T-helper 17 cell (primary cell): ENCODE data around the gene ASPRV1. TPM values are rescaled to one million over a fixed set of nuclear protein-coding genes. Genes with fewer than 3 reads are reported as not detected.

Experiments used
- ATAC-seq: fragments of 150-1000 bp; cut with Tn5 transposase; 2 replicates; pipeline ENCODE4 v1.10.0; 2021; ENCODE audit warnings: mild to moderate bottlenecking, moderate library complexity
- DNase-seq, 3 donors: peaks; one replicate each; pipeline versions ENCODE4 v3.0.0 to v3.0.0-alpha.2; 2020 to 2021
- H3K9me3 ChIP-seq: one replicate; pipeline ENCODE4 v1.7.0; 2013; ENCODE audit warnings: low read length, mild to moderate bottlenecking; ENCODE audit not compliant: control insufficient read depth, poor library complexity, severe bottlenecking
- H3K27ac Mint-ChIP-seq: one replicate; pipeline ENCODE4 v1.8.0; 2022; ENCODE audit warnings: mild to moderate bottlenecking, moderate library complexity, mixed read lengths
- H3K27me3 Mint-ChIP-seq: one replicate; pipeline ENCODE4 v1.8.0; 2022; ENCODE audit warnings: mixed read lengths
- H3K36me3 Mint-ChIP-seq: one replicate; pipeline ENCODE4 v1.8.0; 2022; ENCODE audit warnings: low read depth, mixed read lengths
- H3K4me1 Mint-ChIP-seq: one replicate; pipeline ENCODE4 v1.8.0; 2022; ENCODE audit warnings: mild to moderate bottlenecking, mixed read lengths
- H3K4me3 Mint-ChIP-seq: one replicate; pipeline ENCODE4 v1.8.0; 2022; ENCODE audit warnings: mild to moderate bottlenecking, moderate library complexity, mixed read lengths
- total RNA-seq, 4 donors: library from RNA in 2 of 4; stranded (reverse) in 2 of 4; gene quantifications; one replicate each; pipeline ENCODE4 v1.2.3 and lab custom pipeline; 2022 to 2026

Gene ASPRV1
- total RNA-seq, 2 donors from 2014 or later: 1.1 to 1.7 TPM

GRCh38 chr2:69997015-69997830, 35.8 kb upstream of the ASPRV1 start:
- no peak for ATAC-seq
- no peak overlapping the region for H3K4me3 Mint-ChIP-seq
- no peak overlapping the region for H3K27ac Mint-ChIP-seq
- H3K4me1 Mint-ChIP-seq: peaks cover 11% of the 10 kb centered on the region
- no peaks in the 10 kb centered on the region for H3K36me3 Mint-ChIP-seq
- no peaks in the 10 kb centered on the region for H3K9me3 ChIP-seq
- DNase-seq: no peak
- no peaks in the 10 kb centered on the region for H3K27me3 Mint-ChIP-seq

- H3K4me3 Mint-ChIP-seq: no peak overlapping the region
- H3K36me3 Mint-ChIP-seq: no peaks in the 10 kb centered on the region
- no peaks in the 10 kb centered on the region for H3K9me3 ChIP-seq
- peaks cover 10% of the 10 kb centered on the region for H3K4me1 Mint-ChIP-seq
- no peak overlapping the region for H3K27ac Mint-ChIP-seq
- DNase-seq (no peak), ATAC-seq (no peak)
- H3K27me3 Mint-ChIP-seq: no peaks in the 10 kb centered on the region
These were observed 34.1 kb upstream of the ASPRV1 start for GRCh38 chr2:69995511-69995910.

- Mint-ChIP-seq H3K36me3 (no peaks in the 10 kb centered on the region), H3K4me1 (peaks cover 8% of the 10 kb centered on the region), H3K27ac (no peak overlapping the region), H3K4me3 (no peak overlapping the region), H3K27me3 (no peaks in the 10 kb centered on the region)
- no peak for ATAC-seq
- no peak for DNase-seq
- no peaks in the 10 kb centered on the region for H3K9me3 ChIP-seq
These were observed 32.7 kb upstream of the ASPRV1 start for GRCh38 chr2:69994166-69994565.

- no peak for DNase-seq
- H3K27ac Mint-ChIP-seq: peak overlapping the region; percentile 6
- no peaks in the 10 kb centered on the region for H3K27me3 Mint-ChIP-seq
These were observed 32.3 kb upstream of the ASPRV1 start for GRCh38 chr2:69993708-69994107.

GRCh38 chr2:69993048-69993565, 31.7 kb upstream of the ASPRV1 start:
- Mint-ChIP-seq H3K36me3 (no peaks in the 10 kb centered on the region), H3K4me3 (no peak overlapping the region), H3K27ac (peak overlapping the region; percentile 6), H3K27me3 (no peaks in the 10 kb centered on the region), H3K4me1 (peaks cover 11% of the 10 kb centered on the region)
- no peak for ATAC-seq
- DNase-seq: no peak
- no peaks in the 10 kb centered on the region for H3K9me3 ChIP-seq

More at GRCh38 chr2:69993708-69994107, 32.3 kb upstream of the ASPRV1 start:
- Mint-ChIP-seq H3K36me3 (no peaks in the 10 kb centered on the region), H3K4me3 (no peak overlapping the region), H3K4me1 (peaks cover 8% of the 10 kb centered on the region)
- no peaks in the 10 kb centered on the region for H3K9me3 ChIP-seq
- ATAC-seq: no peak

- H3K27ac Mint-ChIP-seq: no peak overlapping the region
- ATAC-seq: no peak
- DNase-seq: no peak
- no peak overlapping the region for H3K4me3 Mint-ChIP-seq
- H3K4me1 Mint-ChIP-seq: peaks cover 10% of the 10 kb centered on the region
- no peaks in the 10 kb centered on the region for H3K9me3 ChIP-seq
- H3K27me3 Mint-ChIP-seq: no peaks in the 10 kb centered on the region
- H3K36me3 Mint-ChIP-seq: no peaks in the 10 kb centered on the region
These were observed 31.0 kb upstream of the ASPRV1 start for GRCh38 chr2:69992310-69993047.

GRCh38 chr2:69989441-69990105, 28.1 kb upstream of the ASPRV1 start:
- DNase-seq (no peak), ATAC-seq (no peak)
- Mint-ChIP-seq H3K4me3 (no peak overlapping the region), H3K36me3 (no peaks in the 10 kb centered on the region), H3K27ac (no peak overlapping the region), H3K27me3 (no peaks in the 10 kb centered on the region), H3K4me1 (peaks cover 6% of the 10 kb centered on the region)
- H3K9me3 ChIP-seq: no peaks in the 10 kb centered on the region

GRCh38 chr2:69989009-69989408, 27.6 kb upstream of the ASPRV1 start:
- H3K27me3 Mint-ChIP-seq: no peaks in the 10 kb centered on the region
- no peak for ATAC-seq

GRCh38 chr2:69988086-69988635, 26.7 kb upstream of the ASPRV1 start:
- Mint-ChIP-seq H3K36me3 (no peaks in the 10 kb centered on the region), H3K4me3 (no peak overlapping the region), H3K27me3 (no peaks in the 10 kb centered on the region), H3K27ac (peak overlapping the region; percentile 29), H3K4me1 (peaks cover 3% of the 10 kb centered on the region)
- DNase-seq: no peak
- H3K9me3 ChIP-seq: no peaks in the 10 kb centered on the region
- ATAC-seq: no peak

More at GRCh38 chr2:69989009-69989408, 27.6 kb upstream of the ASPRV1 start:
- H3K4me3 Mint-ChIP-seq: no peak overlapping the region
- no peak overlapping the region for H3K27ac Mint-ChIP-seq
- H3K36me3 Mint-ChIP-seq: no peaks in the 10 kb centered on the region
- peaks cover 3% of the 10 kb centered on the region for H3K4me1 Mint-ChIP-seq
- no peak for DNase-seq
- H3K9me3 ChIP-seq: no peaks in the 10 kb centered on the region

- DNase-seq (no peak), ATAC-seq (no peak)
- no peak overlapping the region for H3K27ac Mint-ChIP-seq
- peaks cover 5% of the 10 kb centered on the region for H3K4me1 Mint-ChIP-seq
- no peak overlapping the region for H3K4me3 Mint-ChIP-seq
- no peaks in the 10 kb centered on the region for H3K36me3 Mint-ChIP-seq
- H3K27me3 Mint-ChIP-seq: no peaks in the 10 kb centered on the region
- H3K9me3 ChIP-seq: no peaks in the 10 kb centered on the region
These were observed 25.3 kb upstream of the ASPRV1 start for GRCh38 chr2:69986691-69987090.

GRCh38 chr2:69985688-69986087, 24.3 kb upstream of the ASPRV1 start:
- Mint-ChIP-seq H3K27me3 (no peaks in the 10 kb centered on the region), H3K27ac (peak overlapping the region; percentile 91), H3K4me3 (no peak overlapping the region), H3K36me3 (no peaks in the 10 kb centered on the region), H3K4me1 (peaks cover 5% of the 10 kb centered on the region)
- DNase-seq: no peak
- H3K9me3 ChIP-seq: no peaks in the 10 kb centered on the region
- peak; percentile 28 for ATAC-seq

GRCh38 chr2:69985216-69985615, 23.8 kb upstream of the ASPRV1 start:
- no peak for DNase-seq
- Mint-ChIP-seq H3K4me1 (peaks cover 5% of the 10 kb centered on the region), H3K4me3 (no peak overlapping the region), H3K27ac (peak overlapping the region; percentile 91), H3K27me3 (no peaks in the 10 kb centered on the region), H3K36me3 (no peaks in the 10 kb centered on the region)
- no peaks in the 10 kb centered on the region for H3K9me3 ChIP-seq
- no peak for ATAC-seq
